GM18499 (cell line): ENCODE results near the gene RASSF3.

Experiments used
- ATAC-seq: cut with Tn5 transposase; IDR thresholded peaks from one replicate; pipeline ENCODE4 v1.9.1; 2021; ENCODE audit warnings: moderate number of reproducible peaks; ENCODE audit not compliant: insufficient read depth, unreplicated experiment

RASSF3 gene

DNA sequence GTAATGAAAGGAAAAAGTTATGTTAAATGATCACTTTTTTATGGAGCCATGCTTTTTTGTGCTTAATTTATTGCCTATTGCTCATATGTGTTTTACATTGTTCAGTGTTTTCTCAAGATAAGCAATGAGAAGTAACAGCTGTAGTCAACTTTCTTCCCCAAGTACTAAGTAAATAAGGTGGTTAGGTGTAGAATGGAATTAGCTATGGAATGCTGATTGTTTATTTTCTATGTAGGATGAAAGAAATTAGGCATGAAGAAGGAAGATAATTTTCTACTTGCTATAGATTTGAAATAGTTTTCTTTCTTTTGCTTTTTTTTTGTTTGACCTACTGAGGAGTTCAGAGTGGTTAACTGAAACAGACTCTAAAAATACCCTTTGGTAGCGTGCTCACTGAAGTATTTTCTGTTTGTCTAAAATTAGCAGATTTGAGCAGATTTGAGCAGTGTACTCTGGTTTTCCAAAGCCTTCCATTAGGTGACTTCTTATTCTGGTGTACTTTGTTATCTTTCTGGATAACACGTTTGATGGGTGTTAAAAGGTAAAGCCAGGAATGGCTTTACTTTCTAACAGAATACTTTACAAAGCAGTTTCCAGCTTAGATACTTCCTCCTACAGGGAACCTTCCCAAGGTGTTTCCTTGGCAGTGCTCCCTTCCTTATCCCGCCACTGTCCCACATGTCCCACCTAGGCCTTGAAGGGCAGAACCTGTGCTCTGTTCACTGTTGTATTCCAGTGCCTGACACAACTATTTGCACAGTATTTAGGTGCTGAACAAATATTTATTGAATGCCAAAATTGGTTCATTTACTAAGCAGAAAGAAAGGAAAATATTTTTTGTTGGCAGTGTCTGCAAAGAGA lies 56.0 kb downstream of the RASSF3 start:
- no peak for ATAC-seq

DNA sequence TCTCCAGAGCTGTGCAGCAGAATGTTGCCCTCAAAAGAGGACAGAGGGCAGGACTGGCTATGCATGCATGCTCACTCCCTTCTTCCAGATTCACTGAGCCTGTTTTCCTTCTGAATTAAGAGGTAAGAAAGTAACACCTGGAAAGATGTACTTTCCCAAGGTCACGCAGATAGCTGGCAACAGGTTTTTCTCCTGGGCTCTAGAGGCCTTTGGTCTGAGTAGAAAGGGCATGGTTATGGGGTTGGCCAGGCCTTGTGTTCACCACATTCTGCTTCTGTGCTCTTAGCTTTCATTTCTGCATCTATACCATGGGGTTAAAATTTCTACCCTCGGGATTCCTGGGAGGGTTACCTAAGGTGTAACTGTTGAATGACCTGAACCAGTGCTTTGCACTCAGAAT lies 57.5 kb downstream of the RASSF3 start:
- ATAC-seq, result no peak

DNA sequence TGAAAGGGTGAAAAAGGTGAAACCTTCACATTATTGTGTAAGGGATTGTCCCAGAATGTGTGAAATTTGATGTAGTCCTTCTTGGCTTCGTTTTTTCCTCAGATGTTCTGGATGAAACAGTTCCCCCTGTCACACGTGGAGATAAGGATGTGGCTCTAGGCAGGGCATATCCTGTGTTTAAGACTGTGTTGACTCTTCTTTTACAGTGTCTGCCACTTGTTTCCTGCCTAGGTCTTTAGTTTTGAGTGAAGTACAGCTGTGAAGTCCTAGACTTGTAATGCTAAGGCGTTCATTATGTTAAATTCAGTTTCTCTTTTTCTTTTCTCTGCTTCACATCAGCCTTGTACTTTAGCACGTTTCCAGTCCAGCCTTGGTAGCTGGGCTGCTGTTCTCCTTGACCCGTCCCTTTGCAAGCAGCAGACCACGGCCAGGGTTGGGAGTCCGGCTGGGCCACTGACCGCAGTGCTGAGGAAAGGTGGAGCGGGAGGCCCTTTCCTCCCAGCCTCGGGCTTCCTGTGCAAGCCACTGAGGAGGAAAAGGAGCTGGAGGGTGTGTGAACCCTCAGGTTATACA lies 59.1 kb downstream of the RASSF3 start:
- ATAC-seq, result peak; percentile 53

DNA sequence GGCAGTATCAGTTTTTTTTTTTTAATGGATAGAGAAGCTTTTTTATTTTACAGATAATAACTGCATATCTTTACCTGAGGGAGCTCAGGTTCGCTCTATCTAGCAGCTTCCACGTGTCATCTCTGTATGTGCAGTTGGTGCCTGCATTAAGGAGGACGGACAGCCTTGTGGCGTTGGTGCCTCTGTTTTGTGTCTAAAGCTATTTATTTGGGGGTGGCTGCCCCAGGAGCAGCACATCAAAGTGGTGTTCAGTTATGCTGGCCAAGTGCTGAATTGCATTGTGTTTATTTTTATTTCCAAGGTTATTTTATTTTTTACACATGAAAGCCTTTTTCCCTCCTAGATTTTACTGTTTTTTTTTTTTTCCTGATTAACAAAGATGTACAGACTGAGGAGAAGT lies 59.7 kb downstream of the RASSF3 start:
- ATAC-seq, result no peak

DNA sequence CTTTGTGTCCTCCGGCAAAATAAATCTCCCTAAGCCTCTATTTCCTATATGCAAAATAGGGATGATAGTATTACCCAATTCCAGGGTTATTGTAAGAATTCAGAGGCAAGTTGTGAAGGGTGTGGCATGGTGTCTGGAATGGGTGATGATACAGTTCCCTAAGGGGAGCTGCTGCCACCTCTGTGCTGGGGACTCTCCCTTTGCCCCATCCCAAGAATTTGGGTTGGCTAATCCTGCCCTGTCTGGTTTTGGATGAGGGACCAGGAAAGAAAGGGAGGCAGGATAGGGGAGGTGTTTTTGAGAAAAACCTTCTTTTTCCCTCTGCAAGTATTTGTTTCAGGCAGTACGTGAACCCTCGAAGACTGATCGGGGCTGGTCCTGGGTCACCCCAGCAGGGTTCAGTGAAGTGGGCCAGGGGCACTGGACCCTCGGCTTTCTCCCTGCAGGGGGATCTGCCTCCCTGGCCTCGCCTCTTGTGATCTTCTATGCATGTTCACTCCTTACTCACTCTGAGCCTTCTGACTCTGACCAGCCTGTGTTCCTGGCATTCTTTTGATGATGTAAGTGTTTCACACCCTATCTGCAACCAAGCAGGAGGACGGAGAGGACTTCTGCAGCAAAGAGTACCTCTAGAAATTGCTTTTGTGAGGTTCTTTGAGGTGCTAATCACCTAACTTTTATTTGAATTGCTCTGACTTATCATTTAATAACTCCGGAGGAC lies 60.8 kb downstream of the RASSF3 start:
- no peak for ATAC-seq

DNA sequence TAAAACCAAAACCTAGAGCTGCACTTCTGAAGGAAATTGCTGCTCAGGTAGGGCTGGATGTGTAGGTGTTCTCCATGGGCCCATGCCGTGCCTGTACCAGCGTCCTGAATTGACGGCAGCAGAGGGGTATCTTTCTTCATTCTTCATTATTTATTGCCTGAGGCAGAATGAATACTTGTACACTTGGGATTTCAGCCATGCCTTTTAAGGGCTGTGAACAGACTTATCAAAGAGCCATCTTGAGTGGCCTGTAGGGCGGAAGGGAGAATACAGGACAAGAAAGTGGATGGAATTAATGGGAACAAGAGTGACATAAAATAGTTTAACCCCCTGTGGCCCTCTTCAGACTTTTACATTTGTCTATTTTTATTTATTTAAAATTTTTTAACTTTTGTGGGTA lies 61.4 kb downstream of the RASSF3 start:
- ATAC-seq, result no peak

DNA sequence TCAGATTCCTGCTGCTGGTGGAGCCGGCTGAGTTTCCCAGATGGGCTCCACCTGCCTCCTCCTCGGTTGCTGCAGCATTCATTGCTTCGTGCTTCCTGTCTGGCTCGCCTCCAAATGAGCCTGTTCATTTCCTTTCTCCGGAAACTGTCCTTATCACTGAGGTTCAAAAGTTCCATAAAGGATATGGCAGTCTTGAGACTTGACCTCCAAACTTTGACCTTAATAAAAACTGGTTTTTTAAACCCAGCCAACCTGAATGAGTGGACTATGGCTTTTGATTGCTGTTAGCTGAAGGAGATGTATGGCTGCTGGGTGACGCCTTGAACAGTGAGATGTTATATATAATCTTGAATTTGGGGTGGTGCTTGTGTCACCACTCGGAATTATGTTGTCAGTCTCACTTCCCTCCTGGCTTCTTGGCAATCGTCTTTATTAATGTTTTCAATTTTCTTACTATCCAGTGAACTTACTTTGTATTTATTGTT lies 62.7 kb downstream of the RASSF3 start:
- ATAC-seq, result no peak

DNA sequence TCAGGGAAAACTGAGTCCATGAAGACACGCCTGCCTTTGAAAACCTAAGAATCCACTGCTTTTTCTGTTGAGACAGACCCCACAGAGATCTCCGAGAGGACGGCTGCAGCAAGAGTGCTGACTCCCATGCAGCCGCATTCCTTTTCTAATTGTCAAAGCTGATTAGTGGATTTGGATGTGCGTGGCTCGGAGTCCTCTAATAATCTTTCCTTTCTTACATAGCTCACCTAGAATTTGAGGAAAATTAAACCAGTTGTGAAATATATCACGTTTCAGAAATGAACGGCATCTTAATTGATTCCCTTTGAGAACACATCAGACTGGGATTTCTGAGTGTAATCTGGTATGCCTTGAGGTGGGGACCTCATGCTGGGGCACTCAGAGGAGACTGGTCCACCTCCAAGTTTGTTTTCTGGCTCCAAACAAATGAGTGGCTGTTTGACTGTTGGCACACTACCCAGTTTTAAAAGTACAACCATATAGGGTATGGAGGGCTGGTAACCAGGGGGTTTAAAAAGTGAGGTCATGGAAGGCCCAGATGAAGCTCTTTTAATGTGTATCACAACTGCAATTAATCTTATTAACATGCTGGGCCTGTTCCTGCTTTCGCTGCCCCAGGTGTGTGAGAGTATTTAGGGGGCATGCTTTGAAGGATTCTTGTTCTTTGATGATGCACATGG lies 63.3 kb downstream of the RASSF3 start:
- ATAC-seq, result no peak

DNA sequence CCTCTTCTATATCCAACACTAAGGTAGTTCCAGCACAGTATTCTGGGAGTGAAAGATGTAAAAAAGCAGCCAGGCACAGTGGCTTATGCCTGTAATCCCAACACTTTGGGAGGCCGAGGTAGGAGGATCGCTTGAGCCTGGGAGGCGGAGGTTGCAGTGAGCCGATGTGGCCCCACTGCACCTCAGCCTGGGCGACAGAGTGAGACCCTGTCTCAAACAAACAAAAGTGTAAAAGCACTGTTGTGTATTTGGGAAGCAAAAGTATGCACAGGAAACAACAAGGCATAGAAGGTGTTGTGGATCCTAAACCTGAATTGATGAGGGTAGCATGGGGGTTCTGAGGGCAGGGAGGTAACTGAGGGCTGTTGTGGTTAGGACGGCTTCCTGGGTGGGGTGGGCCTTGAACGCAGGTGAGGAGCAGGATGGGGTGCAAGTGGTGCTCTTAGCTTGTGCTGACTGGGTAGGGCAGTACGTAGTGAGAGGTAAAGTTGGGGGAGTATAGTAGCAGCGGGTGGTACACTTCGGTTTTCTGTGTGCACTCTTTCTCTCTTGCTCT lies 64.2 kb downstream of the RASSF3 start:
- no peak for ATAC-seq

DNA sequence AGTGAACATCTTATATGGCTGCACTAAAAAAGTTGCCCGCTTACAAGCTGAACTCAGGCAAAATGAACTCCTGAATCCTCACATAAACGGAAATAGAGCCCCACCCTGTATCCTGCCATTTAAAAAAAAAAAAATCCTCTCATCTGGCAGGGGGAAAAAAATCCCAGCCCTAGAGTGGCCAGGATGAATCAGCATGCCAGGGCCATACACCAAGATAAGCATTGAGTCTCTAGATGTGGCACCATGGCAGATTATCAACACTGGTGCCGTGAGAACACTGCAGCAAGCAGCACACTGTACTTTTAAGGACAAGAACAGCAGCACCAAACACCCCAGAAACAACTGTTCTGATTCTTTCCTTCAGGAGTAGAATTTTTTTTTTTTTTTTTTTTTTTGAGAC lies 65.5 kb downstream of the RASSF3 start:
- ATAC-seq, result no peak

DNA sequence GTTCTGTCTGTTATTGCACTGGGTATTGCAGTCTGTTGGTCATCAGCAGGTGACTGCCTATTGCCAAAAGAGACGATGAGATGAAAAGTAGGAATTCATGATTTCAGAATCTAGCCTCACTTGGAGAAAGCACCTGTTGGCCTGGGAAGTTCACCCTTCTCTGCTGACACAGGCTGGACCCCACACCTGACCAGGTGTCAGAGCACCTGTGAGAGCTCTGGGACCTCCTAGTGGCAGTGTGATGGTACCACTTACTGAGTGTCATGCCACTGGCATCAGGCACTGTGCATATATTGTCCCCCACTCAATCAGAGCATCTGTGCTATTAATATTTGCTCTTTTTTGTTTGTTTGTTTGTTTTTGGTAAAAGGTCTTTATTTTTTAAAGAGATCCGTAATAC lies 68.0 kb downstream of the RASSF3 start:
- no peak for ATAC-seq

DNA sequence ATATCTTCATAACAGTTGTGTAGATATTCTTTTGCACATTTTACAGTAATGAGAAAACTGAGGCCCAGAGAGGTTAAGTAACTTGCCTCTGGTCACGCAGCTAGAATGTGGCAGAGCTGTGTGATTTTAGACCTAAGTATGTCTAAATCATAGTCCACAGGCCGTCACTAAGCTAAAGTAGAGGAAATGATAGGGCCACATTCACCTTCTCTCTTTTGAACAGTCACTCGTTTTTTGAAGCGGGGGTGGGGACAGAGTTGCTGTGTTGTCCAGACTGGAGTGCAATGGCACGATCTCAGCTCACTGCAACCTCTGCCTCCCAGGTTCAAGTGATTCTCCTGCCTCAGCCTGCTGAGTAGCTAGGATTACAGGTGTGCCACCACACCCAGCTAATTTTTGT lies 68.5 kb downstream of the RASSF3 start:
- no peak for ATAC-seq

DNA sequence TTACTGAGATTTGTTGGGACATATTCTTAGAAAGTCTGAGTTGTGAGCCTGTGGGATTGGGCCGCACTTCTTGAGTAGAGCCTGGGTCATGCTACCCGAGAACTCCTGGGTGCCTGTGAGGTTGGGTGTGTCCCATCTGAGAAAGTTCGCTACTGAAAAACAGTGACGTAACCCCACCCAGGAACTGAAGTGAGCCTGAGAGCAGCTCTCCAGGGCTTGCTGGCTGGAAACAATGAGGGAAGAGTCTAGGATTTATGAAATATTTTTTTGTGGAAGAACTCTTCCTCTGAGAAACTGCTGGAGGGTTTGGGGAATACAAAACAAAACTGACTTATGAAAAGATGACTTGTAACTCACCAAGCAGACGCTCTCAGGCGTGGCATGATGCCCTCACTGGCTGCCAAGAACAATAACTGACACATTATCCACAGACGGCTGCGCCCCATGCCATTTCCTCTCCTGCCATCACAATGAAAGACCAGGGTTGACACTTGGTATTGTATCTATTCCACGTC lies 69.2 kb downstream of the RASSF3 start:
- no peak for ATAC-seq

DNA sequence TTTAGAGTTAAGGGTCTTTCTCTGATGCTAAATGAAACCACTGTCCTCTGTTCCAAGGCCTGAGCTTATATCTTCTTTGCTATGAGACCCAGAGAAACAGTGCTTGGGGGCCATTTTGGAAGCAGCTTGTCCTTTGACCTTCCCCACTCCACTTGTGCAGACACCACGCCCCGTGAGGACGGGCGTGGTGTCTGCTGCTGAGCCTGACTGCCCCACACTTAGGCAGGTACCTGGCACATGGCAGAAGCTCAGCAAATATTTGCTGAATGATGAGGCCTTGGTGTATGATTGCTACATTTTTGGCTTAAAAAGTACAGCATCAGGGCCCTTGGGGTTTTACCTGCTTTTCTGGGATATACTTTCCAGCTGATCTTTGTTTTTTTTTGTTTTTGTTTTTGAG lies 69.9 kb downstream of the RASSF3 start:
- ATAC-seq, result no peak

DNA sequence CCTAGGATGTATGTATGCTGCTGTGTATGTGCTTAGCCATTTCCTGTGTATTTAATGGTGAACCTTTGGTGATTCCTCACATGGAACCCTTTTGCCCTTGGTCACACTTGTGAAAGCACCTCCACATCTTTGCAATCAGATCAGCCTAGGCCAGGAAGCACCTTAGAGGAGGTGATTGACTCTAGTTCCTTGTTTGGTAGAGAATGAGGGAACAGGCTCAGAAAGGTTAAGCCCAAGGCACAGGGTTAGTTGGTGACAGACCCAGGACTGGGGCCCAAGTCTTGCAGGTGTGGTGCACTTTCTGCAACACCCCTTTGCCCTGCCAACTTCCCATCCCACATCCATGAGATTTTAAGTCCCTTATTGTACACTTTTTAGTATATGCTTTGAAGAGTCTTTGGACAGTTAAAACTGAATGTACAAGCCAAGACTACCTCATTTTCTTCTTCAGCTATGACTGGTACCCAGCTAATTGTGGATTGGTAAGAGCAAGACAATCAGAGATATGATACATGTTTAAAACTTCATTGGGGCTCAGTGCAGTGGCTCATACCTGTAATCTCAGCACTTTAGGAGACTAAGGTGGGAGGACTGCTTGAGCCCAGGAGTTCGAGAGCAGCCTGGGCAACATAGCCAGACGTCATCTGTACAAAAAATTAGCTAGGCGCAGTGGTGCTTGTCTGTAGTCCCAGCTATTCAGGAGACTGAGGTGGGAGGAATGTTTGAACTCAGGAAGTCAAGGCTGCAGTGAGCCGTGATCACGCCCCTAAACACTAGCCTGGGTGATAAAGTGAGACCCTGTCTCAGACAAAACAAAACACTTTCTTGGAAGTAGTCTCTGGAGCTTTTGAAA lies 71.1 kb downstream of the RASSF3 start:
- no peak for ATAC-seq

DNA sequence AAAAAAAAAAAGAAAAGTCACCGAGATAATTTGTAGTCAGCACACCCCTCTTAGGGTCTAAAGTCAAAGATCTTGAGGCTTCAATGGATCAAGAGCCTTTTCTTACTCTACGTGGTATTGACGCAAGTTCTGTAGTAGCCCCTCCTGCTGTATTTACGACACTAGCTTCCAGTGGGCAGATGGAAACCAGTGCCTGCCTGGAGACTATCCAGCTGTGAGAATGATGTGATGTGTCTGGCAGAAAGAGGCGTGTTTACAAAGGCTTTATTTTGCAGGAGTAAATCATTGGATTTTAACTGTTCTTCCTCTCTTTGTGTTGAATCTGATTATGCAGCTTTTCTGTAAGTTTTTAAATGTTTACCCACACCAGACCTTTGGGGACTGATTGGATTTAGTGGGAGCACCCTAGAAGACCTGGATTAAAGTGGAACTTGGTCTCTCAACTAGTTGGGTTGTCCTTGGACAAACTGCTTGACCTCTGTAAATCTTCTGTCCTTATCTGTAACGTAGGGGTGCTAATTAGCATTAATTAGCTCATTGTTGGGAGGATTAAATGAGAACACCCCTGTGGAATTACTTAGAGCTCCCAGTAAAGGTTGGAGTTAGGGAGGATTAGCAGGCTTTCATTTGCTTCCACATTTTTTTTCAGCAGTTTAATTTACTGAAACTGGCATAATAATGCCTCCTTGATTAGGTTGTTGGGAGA lies 72.4 kb downstream of the RASSF3 start:
- ATAC-seq, result no peak

DNA sequence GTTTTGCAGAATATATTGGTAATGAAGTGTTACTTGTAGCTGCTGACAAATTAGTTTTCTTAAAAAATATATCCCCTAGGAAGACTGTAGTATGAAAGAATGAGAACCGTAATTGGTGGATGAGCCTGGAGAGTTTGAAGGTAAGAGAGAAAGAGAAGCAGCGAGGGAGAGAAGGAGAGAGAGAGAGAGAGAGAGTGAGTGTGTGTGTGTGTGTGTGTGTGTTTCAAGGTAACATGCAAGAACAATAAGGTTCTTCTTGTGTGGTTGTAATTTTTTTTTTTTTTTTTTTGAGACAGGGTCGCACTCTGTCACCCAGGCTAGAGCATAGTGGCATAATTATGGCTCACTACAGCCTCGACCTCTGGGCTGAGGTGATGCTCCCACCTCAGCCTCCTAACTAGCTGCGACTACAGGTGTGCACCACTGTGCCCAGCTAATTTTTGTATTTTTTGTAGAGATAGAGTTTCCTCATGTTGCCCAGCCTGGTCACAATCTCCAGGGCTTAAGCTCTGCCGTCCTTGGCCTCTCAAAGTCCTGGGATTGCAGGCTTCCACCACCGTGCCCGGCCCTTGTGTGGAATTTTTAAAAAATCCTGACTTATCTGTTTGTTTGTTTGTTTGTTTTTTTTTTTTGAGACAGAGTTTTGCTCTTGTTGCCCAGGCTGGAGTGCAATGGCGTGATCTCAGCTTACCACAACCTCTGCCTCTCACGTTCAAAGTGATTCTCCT lies 73.7 kb downstream of the RASSF3 start:
- no peak for ATAC-seq

DNA sequence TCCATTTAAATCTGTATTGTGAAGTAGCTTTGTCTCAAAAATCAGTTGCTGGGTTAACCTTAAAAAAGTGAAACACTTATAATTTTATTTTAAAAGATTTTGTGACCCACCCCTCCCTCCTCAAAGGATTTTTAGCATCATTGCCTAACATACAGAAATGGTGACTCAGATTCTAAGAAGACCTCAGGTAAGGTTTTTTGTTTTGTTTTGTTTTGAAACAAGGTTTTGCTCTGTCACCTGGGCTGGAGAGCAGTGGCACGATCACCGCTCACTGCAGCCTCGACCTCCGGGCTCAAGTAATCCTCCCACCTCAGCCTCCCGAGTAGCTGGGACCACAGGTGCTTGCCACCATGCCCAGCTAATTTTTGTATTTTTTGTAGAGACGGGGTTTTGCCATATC lies 74.8 kb downstream of the RASSF3 start:
- no peak for ATAC-seq
